PC-9 (cell line): ENCODE results near the gene IKZF1. TPM values are rescaled to one million over a fixed set of nuclear protein-coding genes. Genes with fewer than 3 reads are reported as not detected.

Experiments used
- BruUV-seq: library from RNA; stranded (reverse); fragments of 400-500 nt; replicated peaks from 2 replicates; lab custom pipeline; 2021; lab: Mats Ljungman, UMichigan
- CTCF ChIA-PET: fragments of 300-600 bp; sonication (Branson Sonifier 250); formaldehyde crosslinking; loops from one replicate; lab custom pipeline; 2022; ENCODE audit warnings: antibody characterized with exemption; lab: Charles Lee
- POLR2A ChIA-PET: fragments of 300-600 bp; sonication (Branson Sonifier 250); formaldehyde crosslinking; loops from one replicate; lab custom pipeline; 2022; ENCODE audit warnings: antibody characterized with exemption; ENCODE audit not compliant: unreplicated experiment; lab: Charles Lee
- DNase-seq, 2 experiments: peaks; one replicate each; pipeline versions ENCODE4 v3.0.0 to v3.0.0-alpha.2; 2015 to 2022; ENCODE audit warnings: mixed read lengths in 1 of 2
- H2AFZ ChIP-seq: fragments of 200-600 bp; sonication (generic); 2 replicates; pipeline ENCODE4 v1.8.1; 2017; ENCODE audit warnings: antibody characterized with exemption
- H3F3A ChIP-seq: fragments of 200-600 bp; sonication (generic); 2 replicates; pipeline ENCODE4 v1.8.1; 2017; ENCODE audit warnings: antibody characterized with exemption, mild to moderate bottlenecking, low read depth; ENCODE audit not compliant: insufficient read depth
- H3K27ac ChIP-seq: fragments of 200-600 bp; sonication (generic); 2 replicates; pipeline ENCODE4 v1.6.1; 2016; ENCODE audit warnings: mixed run types
- H3K27me3 ChIP-seq: fragments of 200-600 bp; sonication (generic); 2 replicates; pipeline ENCODE4 v1.6.1; 2016; ENCODE audit warnings: low read depth, mixed run types; ENCODE audit not compliant: insufficient read depth
- H3K36me3 ChIP-seq: fragments of 200-600 bp; sonication (generic); 2 replicates; pipeline ENCODE4 v1.6.1; 2016; ENCODE audit warnings: low read depth, mixed run types
- H3K4me1 ChIP-seq: fragments of 200-600 bp; sonication (generic); replicated peaks from 2 replicates; pipeline ENCODE4 v1.6.1; 2016; ENCODE audit warnings: mixed run types; ENCODE audit not compliant: insufficient read depth
- H3K4me2 ChIP-seq: fragments of 200-600 bp; sonication (generic); 2 replicates; pipeline ENCODE4 v1.6.1; 2017; ENCODE audit warnings: mixed run types
- H3K4me3 ChIP-seq: fragments of 200-600 bp; sonication (generic); 2 replicates; pipeline ENCODE4 v1.6.1; 2016; ENCODE audit warnings: mixed run types
- H3K79me2 ChIP-seq: fragments of 200-600 bp; sonication (generic); 2 replicates; pipeline ENCODE4 v1.6.1; 2017; ENCODE audit warnings: low read depth, mixed run types
- H3K9me2 ChIP-seq: fragments of 200-600 bp; sonication (generic); 2 replicates; pipeline ENCODE4 v1.8.1; 2017; ENCODE audit warnings: mild to moderate bottlenecking; ENCODE audit not compliant: insufficient read depth
- H3K9me3 ChIP-seq: fragments of 200-600 bp; sonication (generic); 2 replicates; pipeline ENCODE4 v1.8.1; 2016; ENCODE audit warnings: low read depth; ENCODE audit not compliant: insufficient read depth
- H4K20me1 ChIP-seq: fragments of 200-600 bp; sonication (generic); 2 replicates; pipeline ENCODE4 v1.8.1; 2017; ENCODE audit not compliant: insufficient read depth
- CTCF ChIP-seq: fragments of 200-600 bp; sonication (generic); conservative IDR thresholded peaks from 2 replicates; pipeline ENCODE4 v1.6.1; 2017; ENCODE audit warnings: mixed run types, antibody characterized with exemption, mild to moderate bottlenecking, moderate library complexity
- EZH2 ChIP-seq: fragments of 200-600 bp; sonication (generic); IDR thresholded peaks from 2 replicates; pipeline ENCODE4 v1.8.0; 2017; ENCODE audit warnings: antibody characterized with exemption, low read depth
- intact Hi-C: fragments of 100-400 bp; cut with micrococcal nuclease; formaldehyde crosslinking; loops from one replicate; pipeline ENCODE4 v1.10.0; 2022; ENCODE audit not compliant: unreplicated experiment
- total RNA-seq: library from RNA; stranded (reverse); gene quantifications from 2 replicates; pipeline ENCODE4 v1.2.3, GENCODE V29; 2021

IKZF1 gene
- total RNA-seq, 1 experiment from 2014 or later = not detected

DNA sequence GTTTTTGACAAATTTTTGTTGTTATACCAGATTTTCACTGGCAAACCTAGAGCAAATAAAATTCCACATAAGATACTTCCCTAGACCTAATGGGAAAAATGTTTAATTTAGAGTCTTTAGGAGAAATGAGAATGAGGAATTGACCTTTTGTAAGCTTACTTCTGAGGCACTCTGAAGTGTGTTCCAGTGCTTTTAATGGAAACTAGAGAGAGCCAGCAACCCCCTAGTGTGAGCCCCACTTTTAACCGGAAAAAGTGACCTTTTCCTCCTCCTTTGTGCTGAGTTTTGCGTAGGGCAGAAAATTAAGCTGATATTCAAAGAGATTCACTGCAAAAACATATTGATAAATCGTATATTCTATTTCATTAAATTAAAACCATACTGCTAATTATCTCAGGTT, 5.2 kb downstream of the IKZF1 start:
- intact Hi-C loops = no loop called here
- BruUV-seq = no TSS peak
- H3K79me2 ChIP-seq = no peaks in the 10 kb centered on the region
- H3K4me2 ChIP-seq = no peak overlapping the region
- no peak overlapping the region for H3K27ac ChIP-seq
- no peak overlapping the region for H2AFZ ChIP-seq
- peaks cover 98% of the 10 kb centered on the region for H3K27me3 ChIP-seq
- H3K36me3 ChIP-seq = no peaks in the 10 kb centered on the region
- H3K9me3 ChIP-seq = no peaks in the 10 kb centered on the region; the same call in none of the 2 replicates
- ChIA-PET POLR2A (no interaction called here), CTCF (no interaction called here)
- no peaks in the 10 kb centered on the region for H3F3A ChIP-seq
- TF ChIP-seq EZH2 = no peak
- no peak for TF ChIP-seq CTCF
- H3K4me1 ChIP-seq = no peaks in the 10 kb centered on the region
- no peak for DNase-seq
- H3K4me3 ChIP-seq = no peak overlapping the region
- H4K20me1 ChIP-seq = no peaks in the 10 kb centered on the region
- H3K9me2 ChIP-seq = no peaks in the 10 kb centered on the region

- intact Hi-C loops = no loop called here
- Histone ChIP-seq H2AFZ (no peak overlapping the region), H3K4me2 (no peak overlapping the region), H3K36me3 (no peaks in the 10 kb centered on the region), H3K9me3 (no peaks in the 10 kb centered on the region; the same call in none of the 2 replicates), H3K27me3 (peaks cover 99% of the 10 kb centered on the region), H3K9me2 (no peaks in the 10 kb centered on the region), H3K27ac (no peak overlapping the region), H3K4me1 (no peaks in the 10 kb centered on the region), H3K79me2 (no peaks in the 10 kb centered on the region), H3K4me3 (no peak overlapping the region), H3F3A (no peaks in the 10 kb centered on the region), H4K20me1 (no peaks in the 10 kb centered on the region)
- POLR2A ChIA-PET = no interaction called here
- DNase-seq = no peak
- BruUV-seq = no TSS peak
- no peak for TF ChIP-seq CTCF
- no peak for TF ChIP-seq EZH2
- CTCF ChIA-PET = interaction anchor here (0.6 kb wide), 1 partner anchor 1014 kb away, joined by 3 read pairs; no protein-coding TSS in a partner anchor
These were observed 5.8 kb downstream of the IKZF1 start for GRCh38 chr7:50310361-50310760.

GRCh38 chr7:50310956-50311355, 6.4 kb downstream of the IKZF1 start:
- Histone ChIP-seq H3K4me1 (no peaks in the 10 kb centered on the region), H3K9me2 (no peaks in the 10 kb centered on the region), H3K4me2 (no peak overlapping the region), H3K4me3 (no peak overlapping the region), H3K9me3 (no peaks in the 10 kb centered on the region; the same call in 1 of the 2 replicates), H3K36me3 (no peaks in the 10 kb centered on the region), H2AFZ (no peak overlapping the region), H3K79me2 (no peaks in the 10 kb centered on the region), H3F3A (no peaks in the 10 kb centered on the region), H3K27me3 (peaks cover 99% of the 10 kb centered on the region), H3K27ac (no peak overlapping the region), H4K20me1 (no peaks in the 10 kb centered on the region)
- ChIA-PET POLR2A (no interaction called here), CTCF (interaction anchor here (0.6 kb wide), 1 partner anchor 1015 kb away, joined by 3 read pairs; no protein-coding TSS in a partner anchor)
- intact Hi-C loops = no loop called here
- no peak for TF ChIP-seq CTCF
- TF ChIP-seq EZH2 = no peak
- BruUV-seq = no TSS peak
- no peak for DNase-seq
